Mesendoderm (in vitro differentiated cells): ENCODE data around the gene DNMBP.
A peak's percentile ranks its signal among the peaks of the same experiment; 100 is the strongest.

Source experiments
- DNase-seq: peaks from one replicate; pipeline ENCODE4 v3.0.0; 2013
- H2AK5ac ChIP-seq: 2 replicates; pipeline ENCODE4 v1.6.1; 2013; ENCODE audit warnings: low read length, inconsistent platforms
- H2BK120ac ChIP-seq: 2 replicates; pipeline ENCODE4 v1.6.1; 2013; ENCODE audit warnings: low read depth, mild to moderate bottlenecking, low read length, moderate library complexity, mixed read lengths
- H2BK15ac ChIP-seq: replicated peaks from 2 replicates; pipeline ENCODE4 v1.6.1; 2013; ENCODE audit warnings: low read depth, mild to moderate bottlenecking, moderate library complexity
- H2BK5ac ChIP-seq: 2 replicates; pipeline ENCODE4 v1.6.1; 2013; ENCODE audit warnings: low read length, inconsistent platforms
- H3K18ac ChIP-seq: 2 replicates; pipeline ENCODE4 v1.6.1; 2013; ENCODE audit warnings: mild to moderate bottlenecking, low read length, mixed read lengths
- H3K23ac ChIP-seq: one replicate; pipeline ENCODE4 v1.6.1; 2013; ENCODE audit warnings: low read length
- H3K27ac ChIP-seq: 2 replicates; pipeline ENCODE4 v1.5.1; 2013; ENCODE audit warnings: low read depth, mild to moderate bottlenecking, inconsistent platforms, low read length, moderate library complexity
- H3K27me3 ChIP-seq: 2 replicates; pipeline ENCODE4 v1.6.1; 2013; ENCODE audit warnings: low read length, control low read depth, mild to moderate bottlenecking, inconsistent platforms; ENCODE audit not compliant: insufficient read depth, poor library complexity
- H3K36me3 ChIP-seq: 2 replicates; pipeline ENCODE4 v1.6.1; 2013; ENCODE audit warnings: low read length, inconsistent platforms; ENCODE audit not compliant: control insufficient read depth, insufficient read depth
- H3K4ac ChIP-seq: one replicate; pipeline ENCODE4 v1.6.1; 2013; ENCODE audit warnings: low read depth, mild to moderate bottlenecking, low read length, moderate library complexity
- H3K4me1 ChIP-seq: 2 replicates; pipeline ENCODE4 v1.6.1; 2013; ENCODE audit warnings: low read depth, low read length, inconsistent platforms; ENCODE audit not compliant: control insufficient read depth
- H3K4me2 ChIP-seq: 2 replicates; pipeline ENCODE4 v1.6.1; 2013; ENCODE audit warnings: low read length
- H3K4me3 ChIP-seq: 2 replicates; pipeline ENCODE4 v1.5.1; 2013; ENCODE audit warnings: mild to moderate bottlenecking, low read length
- H3K56ac ChIP-seq: one replicate; pipeline ENCODE4 v1.6.1; 2013; ENCODE audit warnings: low read length
- H3K79me1 ChIP-seq: 2 replicates; pipeline ENCODE4 v1.6.1; 2013; ENCODE audit warnings: low read length, inconsistent platforms
- H3K79me2 ChIP-seq: 2 replicates; pipeline ENCODE4 v1.6.1; 2013; ENCODE audit warnings: mild to moderate bottlenecking, low read length; ENCODE audit not compliant: control insufficient read depth, insufficient read depth
- H3K9ac ChIP-seq: 2 replicates; pipeline ENCODE4 v1.6.1; 2013; ENCODE audit warnings: low read length, inconsistent platforms
- H4K5ac ChIP-seq: one replicate; pipeline ENCODE4 v1.6.1; 2013; ENCODE audit warnings: low read length
- H4K8ac ChIP-seq: one replicate; pipeline ENCODE4 v1.6.1; 2013; ENCODE audit warnings: low read depth, mild to moderate bottlenecking, control low read depth, low read length, moderate library complexity
- WGBS: extraction: QIAGEN DNeasy Blood & Tissue Kit; methylation state at CpG from one replicate; pipeline ENCODE4 v1.1.7; 2013; ENCODE audit warnings: low lambda C conversion rate, missing lambda C conversion rate; ENCODE audit not compliant: insufficient coverage; ENCODE audit errors: extremely low coverage; 5-methylcytosine and 5-hydroxymethylcytosine counted together

Gene DNMBP

DNA sequence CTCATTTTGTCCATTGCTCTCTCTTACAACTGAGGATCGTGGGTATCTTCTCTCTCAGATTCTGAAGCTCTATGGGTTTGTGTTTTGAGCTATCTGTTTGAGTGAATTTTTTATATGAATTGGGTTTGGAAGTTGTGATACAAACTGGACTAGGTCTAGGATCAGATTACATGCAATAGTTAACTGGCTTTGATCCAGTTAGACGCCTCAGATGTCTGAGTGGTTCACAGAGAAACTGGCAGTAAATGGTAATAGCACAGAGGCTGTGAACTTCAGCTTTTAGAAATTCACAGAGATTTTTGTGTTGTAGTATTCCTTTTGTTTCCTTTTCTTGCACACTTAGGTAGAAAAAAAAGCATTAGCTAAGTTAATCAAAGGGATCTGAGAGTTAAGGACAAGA is 12.7 kb upstream of the DNMBP start:
- H3K56ac ChIP-seq: no peak overlapping the region
- no CpG with 5 or more reads among the region's 2 CpGs for WGBS

DNA sequence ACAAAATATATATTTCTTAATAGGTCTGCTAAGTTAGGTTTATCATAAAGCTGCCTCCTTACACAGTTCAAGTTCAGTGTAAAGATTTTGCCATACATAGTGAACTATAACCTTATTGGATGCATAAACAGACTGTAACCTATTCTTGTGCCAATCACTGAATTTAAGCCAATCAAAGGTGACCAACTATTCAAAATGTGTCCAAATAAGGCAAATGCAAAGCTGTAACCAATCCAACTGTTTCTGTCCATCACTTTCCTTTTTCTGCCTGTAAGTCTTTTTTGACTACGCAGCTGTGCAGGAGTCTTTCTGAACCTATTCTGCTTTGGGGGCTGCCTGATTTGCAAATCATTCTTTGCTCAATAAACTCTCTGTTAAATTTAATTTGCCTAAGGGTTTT is 11.6 kb upstream of the DNMBP start:
- no CpG with 5 or more reads among the region's 1 CpG for WGBS
- no peaks in the 10 kb centered on the region for H3K79me1 ChIP-seq
- H3K4me3 ChIP-seq: no peak overlapping the region

More for the DNA sequence above, 12.7 kb upstream of the DNMBP start:
- Histone ChIP-seq H2BK120ac (no peak overlapping the region), H3K79me2 (no peaks in the 10 kb centered on the region), H4K8ac (no peak overlapping the region), H3K27ac (no peak overlapping the region), H3K4me1 (no peaks in the 10 kb centered on the region), H3K23ac (no peak overlapping the region), H3K36me3 (no peaks in the 10 kb centered on the region), H4K5ac (no peak overlapping the region), H2AK5ac (no peak overlapping the region), H3K4me3 (no peak overlapping the region), H3K4ac (no peak overlapping the region), H2BK15ac (no peak overlapping the region), H3K27me3 (no peaks in the 10 kb centered on the region), H3K79me1 (no peaks in the 10 kb centered on the region), H3K9ac (no peak overlapping the region), H3K18ac (no peak overlapping the region), H3K4me2 (no peak overlapping the region), H2BK5ac (no peak overlapping the region)
- no peak for DNase-seq

DNA sequence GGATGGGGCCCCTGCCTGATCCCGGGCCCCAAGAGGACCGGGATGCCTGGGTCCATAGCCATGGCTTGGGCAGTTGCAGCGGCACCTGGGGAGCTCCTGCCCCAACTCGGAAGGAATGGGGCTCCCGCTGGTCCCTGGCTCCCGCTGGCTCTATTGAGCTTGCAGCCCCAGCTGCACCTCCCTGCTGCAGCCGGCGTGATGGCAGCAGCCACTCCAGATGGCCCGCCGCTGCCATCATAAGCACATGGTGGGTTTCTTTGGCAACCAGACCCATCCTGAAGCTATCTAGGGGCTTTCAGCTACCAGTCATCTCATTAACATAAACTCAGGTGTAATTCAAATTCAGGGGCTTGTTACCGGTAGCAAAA is 11.1 kb upstream of the DNMBP start:
- Histone ChIP-seq H3K36me3 (no peaks in the 10 kb centered on the region), H2BK15ac (no peak overlapping the region), H3K27ac (no peak overlapping the region), H2AK5ac (no peak overlapping the region), H3K4me3 (no peak overlapping the region), H3K79me2 (no peaks in the 10 kb centered on the region), H3K4me2 (no peak overlapping the region), H2BK120ac (no peak overlapping the region), H3K4ac (no peak overlapping the region), H2BK5ac (no peak overlapping the region), H3K9ac (no peak overlapping the region), H4K5ac (no peak overlapping the region), H3K56ac (no peak overlapping the region), H3K79me1 (no peaks in the 10 kb centered on the region), H3K18ac (no peak overlapping the region), H4K8ac (no peak overlapping the region), H3K27me3 (no peaks in the 10 kb centered on the region), H3K4me1 (no peaks in the 10 kb centered on the region), H3K23ac (no peak overlapping the region)
- no CpG with 5 or more reads among the region's 11 CpGs for WGBS
- no peak for DNase-seq

More for the DNA sequence above, 11.6 kb upstream of the DNMBP start:
- Histone ChIP-seq H3K56ac (no peak overlapping the region), H3K9ac (no peak overlapping the region), H3K4ac (no peak overlapping the region), H4K5ac (no peak overlapping the region), H3K27ac (no peak overlapping the region), H2BK120ac (no peak overlapping the region), H3K18ac (no peak overlapping the region), H3K23ac (no peak overlapping the region), H4K8ac (no peak overlapping the region), H3K36me3 (no peaks in the 10 kb centered on the region), H2BK5ac (no peak overlapping the region), H3K27me3 (no peaks in the 10 kb centered on the region), H3K4me1 (no peaks in the 10 kb centered on the region), H3K79me2 (no peaks in the 10 kb centered on the region), H3K4me2 (no peak overlapping the region), H2BK15ac (no peak overlapping the region), H2AK5ac (no peak overlapping the region)
- DNase-seq: no peak

GRCh38 chr10:100020142-100020885 is 10.6 kb upstream of the DNMBP start:
- H2BK15ac ChIP-seq: no peak overlapping the region
- no peaks in the 10 kb centered on the region for H3K4me1 ChIP-seq
- H3K27ac ChIP-seq: no peak overlapping the region
- H3K79me1 ChIP-seq: no peaks in the 10 kb centered on the region
- WGBS: no CpG with 5 or more reads among the region's 5 CpGs
- no peak overlapping the region for H2BK5ac ChIP-seq
- H2BK120ac ChIP-seq: no peak overlapping the region
- no peaks in the 10 kb centered on the region for H3K79me2 ChIP-seq
- no peaks in the 10 kb centered on the region for H3K27me3 ChIP-seq
- no peak overlapping the region for H3K18ac ChIP-seq
- no peak for DNase-seq
- H3K56ac ChIP-seq: no peak overlapping the region
- no peak overlapping the region for H2AK5ac ChIP-seq
- H3K4ac ChIP-seq: no peak overlapping the region
- H4K8ac ChIP-seq: no peak overlapping the region
- H3K36me3 ChIP-seq: no peaks in the 10 kb centered on the region
- H3K4me2 ChIP-seq: no peak overlapping the region
- no peak overlapping the region for H3K9ac ChIP-seq
- no peak overlapping the region for H3K4me3 ChIP-seq
- no peak overlapping the region for H3K23ac ChIP-seq
- H4K5ac ChIP-seq: no peak overlapping the region

DNA sequence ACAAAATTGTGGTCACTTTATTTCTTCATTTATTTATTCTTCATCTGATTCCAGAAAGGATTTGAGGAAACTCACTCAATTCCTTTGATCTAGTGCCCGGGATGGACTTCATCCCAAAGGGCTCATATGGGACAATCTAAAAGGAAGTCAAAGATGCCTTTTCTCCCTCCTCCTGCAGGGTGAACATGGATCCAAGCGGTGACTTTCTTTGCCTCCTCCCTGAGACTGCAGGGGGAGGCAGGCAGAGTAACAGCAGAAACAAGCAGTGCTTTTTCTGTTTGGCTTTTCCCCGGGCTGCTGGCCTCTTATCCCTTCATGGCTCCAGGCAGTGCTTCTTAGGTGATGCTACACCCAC is 10.0 kb upstream of the DNMBP start:
- H3K27ac ChIP-seq: no peak overlapping the region

More for the DNA sequence above, 10.0 kb upstream of the DNMBP start:
- no CpG with 5 or more reads among the region's 3 CpGs for WGBS
- H3K4ac ChIP-seq: no peak overlapping the region
- H3K79me1 ChIP-seq: no peaks in the 10 kb centered on the region
- H3K4me2 ChIP-seq: no peak overlapping the region
- no peak overlapping the region for H3K23ac ChIP-seq
- no peak overlapping the region for H2BK5ac ChIP-seq
- no peak overlapping the region for H2AK5ac ChIP-seq
- H4K8ac ChIP-seq: no peak overlapping the region
- H3K18ac ChIP-seq: no peak overlapping the region
- H3K4me3 ChIP-seq: no peak overlapping the region
- H3K36me3 ChIP-seq: no peaks in the 10 kb centered on the region
- no peaks in the 10 kb centered on the region for H3K27me3 ChIP-seq
- H2BK15ac ChIP-seq: no peak overlapping the region
- H3K4me1 ChIP-seq: no peaks in the 10 kb centered on the region
- H4K5ac ChIP-seq: no peak overlapping the region
- H3K79me2 ChIP-seq: no peaks in the 10 kb centered on the region
- DNase-seq: peak; percentile 78
- H3K9ac ChIP-seq: no peak overlapping the region
- H2BK120ac ChIP-seq: no peak overlapping the region
- H3K56ac ChIP-seq: no peak overlapping the region
